CD4-positive, alpha-beta T cell treated with Interleukin-15 for 4 hours (primary cell): Measurements from ENCODE around the gene ERBB4.
A peak's percentile ranks its signal among the peaks of the same experiment; 100 is the strongest.

Experiments
- DNase-seq: peaks from one replicate; pipeline ENCODE4 v3.0.0-alpha.2; 2020; ENCODE audit warnings: low spot score

The ERBB4 gene

DNA sequence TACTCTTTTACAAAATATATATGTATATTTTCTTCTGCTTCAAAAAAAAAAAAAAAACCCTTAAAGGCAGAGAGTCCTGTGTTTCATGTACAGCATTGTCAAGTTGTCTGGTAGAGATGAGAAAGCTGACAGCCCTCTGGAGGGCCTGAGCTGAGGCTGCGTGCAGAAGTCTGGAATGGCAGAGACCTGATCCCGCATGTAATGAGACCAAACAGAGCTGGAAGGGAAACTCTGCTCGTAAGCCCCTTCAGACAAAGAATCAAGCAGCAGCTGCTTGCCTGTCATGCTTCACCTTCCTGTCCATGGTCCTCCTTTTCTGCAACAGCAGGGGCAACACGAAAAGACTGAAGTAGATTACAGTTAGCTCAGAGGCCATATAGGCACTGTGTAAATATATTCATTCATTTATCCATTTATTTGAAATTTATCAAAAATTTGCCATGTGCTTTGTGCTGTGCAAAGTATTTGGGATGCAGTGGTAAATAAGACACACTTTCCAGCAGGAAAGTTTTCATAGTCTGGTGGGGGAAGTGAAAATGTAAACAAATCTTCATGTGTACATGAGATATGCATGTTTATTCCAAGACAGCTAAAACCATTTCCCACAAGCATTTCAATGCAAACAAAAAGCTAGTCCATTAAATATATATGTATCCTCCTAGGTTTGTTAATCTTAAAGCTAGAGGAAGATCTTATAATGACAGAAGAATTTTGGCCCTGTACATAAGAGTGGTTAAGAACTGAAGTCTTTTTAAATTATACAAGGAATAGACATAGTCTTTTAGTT lies 1069.5 kb downstream of the ERBB4 start:
- no peak for DNase-seq

DNA sequence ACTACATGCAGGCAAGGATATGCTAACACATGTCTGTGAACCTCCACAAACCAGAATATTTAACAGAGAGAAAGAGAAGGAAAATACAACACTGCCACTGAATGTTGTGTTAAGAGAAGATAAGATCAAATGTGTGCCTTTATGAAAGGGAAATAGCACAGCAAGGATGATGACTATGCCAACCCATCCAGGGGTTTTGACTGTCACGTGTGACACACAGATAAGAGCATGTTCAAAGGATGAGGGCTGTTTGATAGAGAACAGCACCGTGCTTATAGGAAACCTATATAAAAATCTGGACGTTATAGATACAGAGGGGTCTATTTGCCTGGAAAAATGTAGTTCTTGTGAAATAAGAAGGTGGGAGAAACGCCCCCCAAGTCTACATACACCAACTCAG lies 1070.4 kb downstream of the ERBB4 start:
- no peak for DNase-seq

DNA sequence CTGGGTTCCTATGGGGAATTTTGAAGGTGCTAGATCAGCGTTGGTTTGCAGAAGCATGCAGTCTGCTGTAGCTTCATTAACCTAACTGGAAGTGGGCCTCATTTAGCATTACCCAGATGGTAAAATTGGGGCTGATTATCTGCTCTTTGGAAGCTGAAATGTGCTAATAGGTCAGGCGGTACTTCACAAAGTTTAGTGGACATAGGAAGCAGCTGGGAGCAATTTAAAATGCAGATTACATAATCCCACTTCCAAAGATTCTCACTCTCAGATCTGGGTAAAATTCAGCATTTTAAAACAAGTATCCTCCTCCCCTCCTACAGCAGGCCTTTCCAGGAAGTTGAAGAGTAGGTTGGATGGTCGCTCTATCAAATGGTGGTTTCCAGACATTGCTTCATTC lies 1075.2 kb downstream of the ERBB4 start:
- no peak for DNase-seq

DNA sequence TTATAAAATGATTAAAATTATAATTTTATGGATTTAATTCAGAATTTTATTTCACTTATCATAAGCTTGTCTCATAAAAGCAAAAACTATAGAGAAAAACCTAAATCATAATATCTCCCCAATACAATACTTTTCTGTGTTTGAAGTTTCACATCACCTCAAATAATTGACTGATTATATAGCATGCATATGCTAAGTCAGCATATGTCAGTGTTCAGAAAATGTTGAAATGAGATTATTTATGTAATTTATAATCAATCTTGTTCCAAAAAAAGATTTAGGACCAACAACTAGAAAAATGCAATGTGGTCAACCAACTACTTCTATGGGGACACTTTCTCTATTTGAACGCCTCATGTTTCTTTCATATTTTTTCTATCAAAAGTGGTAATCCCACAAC lies 1079.6 kb downstream of the ERBB4 start:
- DNase-seq, result no peak

DNA sequence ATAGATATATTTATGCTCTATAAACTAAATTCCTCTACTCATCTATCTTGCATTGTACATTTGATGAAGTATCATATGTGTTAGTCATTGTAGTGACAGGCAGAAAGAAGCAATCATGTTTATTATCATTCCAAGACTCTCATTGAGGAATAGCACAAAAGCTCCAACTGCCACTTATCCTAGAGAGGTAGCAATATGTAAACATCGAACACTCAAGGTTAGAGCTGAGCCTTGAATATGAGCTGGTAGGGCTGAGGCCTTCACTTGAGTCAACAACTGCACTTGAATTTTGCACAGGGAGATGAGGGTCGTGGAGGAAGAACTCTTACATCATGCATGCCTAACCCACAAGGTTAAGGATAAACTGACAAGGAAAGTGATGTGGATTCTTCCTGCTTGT lies 1081.3 kb downstream of the ERBB4 start:
- DNase-seq, result no peak

DNA sequence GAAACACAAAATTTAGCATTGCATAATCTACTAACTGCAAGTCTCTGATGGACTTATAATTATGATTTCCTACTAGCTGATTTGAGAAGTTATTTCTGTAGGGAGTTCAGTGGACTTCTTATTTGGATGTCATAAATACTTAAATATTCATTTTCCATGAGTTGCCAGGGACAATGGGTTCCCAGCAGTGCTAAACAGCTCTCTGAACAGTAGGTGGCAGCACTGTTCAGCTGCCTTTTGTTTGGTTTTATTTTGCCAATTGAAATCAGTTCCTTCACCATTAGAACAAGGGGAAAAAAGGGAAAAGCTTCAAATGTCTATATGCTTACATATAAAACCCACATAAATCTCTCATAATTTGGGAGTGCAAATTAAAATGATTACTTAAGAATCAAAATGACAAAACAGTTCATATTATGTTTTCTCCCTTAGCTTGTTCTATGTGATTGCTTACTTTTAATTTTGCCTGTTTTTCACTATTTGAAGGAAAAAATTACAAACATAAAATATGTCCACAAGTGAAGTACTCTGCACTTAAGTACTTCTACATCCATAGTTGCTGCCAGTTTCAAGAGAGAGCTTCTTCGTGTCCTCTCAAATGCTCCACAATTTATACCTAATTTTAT lies 1083.3 kb downstream of the ERBB4 start:
- peak; percentile 4 for DNase-seq

DNA sequence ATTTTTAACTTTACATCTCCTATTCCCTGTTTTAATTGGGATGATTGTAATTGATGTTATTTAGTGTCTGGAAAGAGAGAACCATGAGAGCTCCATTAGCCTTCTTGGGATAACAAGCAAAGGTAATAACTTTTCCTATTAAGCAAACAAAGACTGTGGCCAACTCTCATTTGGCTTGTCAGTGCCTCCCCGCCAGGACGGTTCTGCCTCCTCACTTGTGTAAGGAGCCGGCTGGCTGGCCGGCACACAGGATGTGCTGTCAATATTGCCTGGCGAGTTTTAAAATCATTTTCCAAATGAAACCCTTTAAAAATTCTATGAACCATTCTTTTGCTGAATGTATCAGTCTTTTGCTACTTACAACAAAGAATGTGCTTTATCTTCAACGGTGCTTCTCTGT lies 1083.9 kb downstream of the ERBB4 start:
- DNase-seq, result no peak

DNA sequence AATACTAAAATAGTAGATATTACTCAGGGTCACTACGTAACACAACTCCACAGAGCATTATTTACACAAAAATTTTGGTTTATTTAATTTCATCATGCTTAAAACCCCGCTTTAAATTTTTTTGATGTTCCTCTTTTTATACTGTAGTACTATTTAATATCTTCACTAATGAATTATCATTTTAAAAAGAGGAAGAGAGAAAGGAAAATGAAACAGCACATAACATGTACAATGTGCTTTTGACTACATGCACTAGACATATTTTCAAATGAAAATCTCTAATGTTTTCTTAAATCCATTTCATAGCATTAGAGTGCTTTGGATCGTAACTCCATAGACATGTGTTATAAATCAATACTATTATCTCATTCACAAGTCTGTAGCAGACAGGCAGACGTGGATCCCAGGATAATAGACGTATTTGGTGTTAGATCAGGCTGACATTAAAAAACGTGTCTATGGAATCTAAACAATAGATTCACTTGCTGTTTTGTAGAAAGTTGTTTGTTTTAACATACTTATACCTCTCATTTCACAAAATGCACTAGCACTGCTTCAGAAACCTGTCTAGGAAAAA lies 1085.2 kb downstream of the ERBB4 start:
- no peak for DNase-seq

DNA sequence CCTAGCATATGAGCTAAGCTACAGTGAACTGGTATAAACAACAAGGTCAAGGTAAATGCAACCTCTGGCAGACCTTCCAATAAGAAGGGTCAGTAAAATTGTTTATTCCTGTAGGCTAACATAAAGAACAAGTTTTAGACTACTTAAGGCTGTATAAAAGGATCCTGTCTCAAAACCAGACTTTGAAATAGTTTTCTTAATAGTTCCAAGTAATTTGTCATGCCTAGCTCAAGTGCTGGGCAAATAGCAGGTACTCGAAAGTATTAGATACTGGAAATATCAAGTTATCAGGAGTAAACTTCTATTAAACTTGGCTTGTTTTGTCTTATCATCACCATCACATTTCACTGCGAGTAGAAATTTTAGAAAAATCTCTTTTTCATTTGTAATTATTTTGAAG lies 1087.0 kb downstream of the ERBB4 start:
- no peak for DNase-seq

DNA sequence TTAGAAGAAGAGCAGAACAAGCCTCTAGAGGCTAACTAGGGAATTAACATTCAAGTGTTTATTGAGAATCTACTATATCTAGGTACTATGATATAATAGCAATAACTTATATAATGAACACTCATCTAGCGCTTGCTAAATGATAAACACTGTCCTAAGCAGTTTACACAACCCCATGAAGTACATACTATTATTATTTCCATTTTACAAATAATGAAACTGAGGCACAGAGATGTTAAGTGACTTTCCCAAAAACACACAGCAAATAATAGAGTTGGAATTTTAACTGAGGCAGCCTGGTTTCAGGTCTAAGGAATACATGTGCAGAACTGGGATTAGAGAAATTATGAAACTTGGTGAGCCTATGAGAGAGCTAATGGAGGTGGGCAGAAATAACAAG lies 1088.8 kb downstream of the ERBB4 start:
- no peak for DNase-seq

DNA sequence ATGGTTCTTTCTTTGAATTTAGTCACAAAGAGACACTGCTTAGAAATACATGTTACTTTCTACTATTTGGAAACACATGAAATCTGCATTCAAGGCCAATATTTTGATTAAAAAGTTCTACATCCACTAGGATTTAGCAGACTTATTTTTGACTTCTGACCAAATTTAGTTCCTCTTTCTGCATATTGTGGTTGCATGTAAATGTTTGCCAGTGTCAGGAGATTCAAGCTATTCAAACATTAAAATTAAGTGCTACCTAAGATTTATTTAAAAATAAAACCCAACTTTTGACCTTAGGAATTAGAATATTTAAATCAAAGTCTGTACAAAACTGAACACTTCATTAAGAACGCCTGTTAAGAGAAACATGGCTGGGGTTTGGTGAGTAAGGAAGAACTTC lies 1091.1 kb downstream of the ERBB4 start:
- no peak for DNase-seq

DNA sequence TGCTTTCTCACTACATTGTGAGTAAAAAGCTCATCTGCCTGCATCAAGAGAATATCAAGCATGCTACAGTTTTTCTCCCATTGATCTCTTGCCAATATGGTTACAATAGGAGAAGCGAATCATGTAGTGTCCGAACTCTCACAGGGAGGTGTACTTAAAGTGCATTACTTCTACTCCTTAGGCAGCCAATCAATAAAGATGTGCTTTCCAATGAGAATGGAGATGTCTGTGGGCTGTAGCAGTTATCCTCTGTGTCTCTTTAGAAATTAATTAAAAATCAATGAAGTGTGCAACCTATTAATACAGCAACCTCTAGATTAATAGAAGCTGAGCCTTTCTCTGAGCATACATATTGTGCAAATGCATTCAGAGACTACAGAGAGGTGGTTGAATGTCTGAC lies 1098.5 kb downstream of the ERBB4 start:
- no peak for DNase-seq

DNA sequence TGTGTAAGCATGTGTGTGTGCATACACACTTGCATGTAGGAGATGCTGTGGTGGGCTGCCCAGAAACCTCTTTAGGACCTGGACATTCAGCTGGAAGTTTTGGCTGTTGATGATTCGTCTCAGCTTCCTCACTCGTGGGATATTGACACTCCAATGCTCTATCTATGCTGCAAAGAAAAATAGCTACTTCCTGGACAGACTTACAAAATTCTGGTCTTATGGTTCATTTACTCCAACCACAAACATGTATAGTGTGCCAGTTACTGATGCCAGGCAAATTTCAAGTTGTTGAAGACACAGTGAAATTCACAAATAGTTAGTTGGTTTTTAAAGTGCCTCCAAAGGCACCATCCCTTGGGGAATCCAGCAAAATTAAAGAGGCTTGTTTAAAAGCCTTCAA lies 1099.6 kb downstream of the ERBB4 start:
- no peak for DNase-seq

DNA sequence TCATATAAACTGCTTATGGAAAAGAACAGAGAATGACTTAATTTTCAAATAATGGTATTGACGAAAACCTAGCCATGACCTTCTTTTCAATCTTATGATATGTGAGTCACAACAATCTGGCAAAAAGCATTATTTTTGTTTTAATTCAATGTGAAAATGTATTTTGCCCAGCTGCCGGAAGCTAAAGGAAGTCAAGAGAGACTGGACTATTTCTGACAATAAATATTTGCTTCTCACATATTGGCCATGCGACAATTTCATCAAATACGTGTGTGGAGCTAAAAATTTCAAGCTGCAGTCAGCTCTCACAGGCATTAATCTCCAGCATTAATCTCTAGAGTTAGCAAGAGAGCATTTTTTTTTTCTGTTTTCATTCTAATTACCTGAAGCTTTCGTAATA lies 1101.2 kb downstream of the ERBB4 start:
- DNase-seq, result no peak

DNA sequence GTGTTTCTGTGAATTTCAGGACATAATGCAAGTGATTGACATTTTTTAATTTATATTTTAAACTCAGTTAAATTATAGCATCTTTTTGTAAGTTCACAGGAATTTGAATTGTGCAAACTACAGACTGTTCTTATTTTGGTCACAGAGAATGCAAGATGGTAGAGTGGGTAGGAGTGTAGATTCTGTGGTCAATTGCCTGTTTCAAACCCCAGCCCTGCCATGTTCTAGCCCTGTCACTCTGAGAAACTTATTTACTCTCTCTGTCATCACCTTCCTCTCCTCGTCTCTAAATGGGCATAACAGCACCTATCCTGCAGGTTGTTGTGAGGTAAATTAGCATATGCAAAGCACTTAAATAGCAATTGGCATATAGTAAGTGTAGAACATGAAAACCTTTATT lies 1102.4 kb downstream of the ERBB4 start:
- DNase-seq, result no peak

DNA sequence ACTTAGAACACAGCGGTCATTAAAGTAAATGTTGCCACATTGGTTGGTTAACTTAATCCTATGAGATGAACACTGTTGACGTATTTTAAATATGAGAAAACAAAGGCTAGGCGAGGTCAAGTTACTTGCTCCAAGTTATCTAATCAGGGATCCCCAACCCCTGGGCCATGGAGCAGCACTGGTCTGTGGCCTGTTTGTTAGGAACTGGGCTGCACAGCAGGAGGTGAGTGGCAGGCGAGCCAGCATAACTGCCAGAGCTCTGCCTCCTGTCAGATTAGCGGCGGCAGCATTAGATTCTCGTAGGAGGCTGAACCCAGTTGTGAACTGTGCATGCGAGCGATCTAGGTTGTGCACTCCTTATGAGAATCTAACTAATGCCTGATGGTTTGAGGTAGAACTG lies 1103.3 kb downstream of the ERBB4 start:
- DNase-seq, result no peak

DNA sequence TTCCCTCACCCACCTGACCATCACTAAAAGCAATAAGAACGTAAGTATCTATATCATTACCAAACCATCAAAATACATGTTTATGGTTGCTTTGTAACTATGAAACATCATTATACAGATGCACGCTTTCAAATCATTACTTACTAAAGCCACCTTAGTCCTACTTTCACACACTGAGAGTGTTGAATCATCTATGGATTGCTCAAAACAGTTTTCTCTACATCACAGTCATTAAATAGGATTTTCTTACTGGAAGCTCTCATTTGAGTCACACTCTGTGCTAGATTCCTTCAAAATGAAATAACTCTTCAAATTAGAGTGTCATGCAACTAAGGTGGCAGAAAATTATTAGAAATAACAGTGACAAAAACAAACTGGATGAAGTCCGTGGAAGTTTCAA lies 1103.8 kb downstream of the ERBB4 start:
- DNase-seq, result no peak

DNA sequence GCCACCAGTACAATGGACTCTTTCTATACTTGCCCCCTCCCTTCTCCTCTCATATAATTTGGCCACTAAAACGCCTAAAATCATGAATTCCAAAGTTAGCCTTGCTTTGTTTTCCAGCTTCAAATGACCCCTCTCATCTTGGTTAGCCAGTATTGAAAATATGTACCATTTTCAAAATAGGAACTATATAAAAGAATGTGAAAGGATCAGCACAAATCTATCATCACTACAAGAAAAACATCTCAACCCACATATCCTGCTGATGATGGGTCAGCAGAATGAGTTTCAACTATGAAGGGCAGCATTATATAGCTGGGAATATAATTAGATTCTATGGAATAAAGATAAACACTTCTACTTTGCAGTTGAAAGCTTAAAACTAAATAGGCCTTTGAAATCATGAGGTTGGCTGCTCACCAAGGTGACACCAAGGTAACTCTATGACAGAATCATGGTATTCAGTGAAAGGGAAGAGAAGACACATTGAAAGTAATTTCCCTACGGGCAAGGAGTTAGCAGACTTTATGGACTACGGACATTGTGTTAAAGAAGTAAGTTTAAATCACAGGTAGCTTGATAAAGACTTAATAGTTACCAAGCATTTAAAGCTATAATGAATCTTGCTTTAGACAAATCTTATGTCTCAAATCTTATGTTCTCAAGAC lies 1109.2 kb downstream of the ERBB4 start:
- DNase-seq, result no peak

DNA sequence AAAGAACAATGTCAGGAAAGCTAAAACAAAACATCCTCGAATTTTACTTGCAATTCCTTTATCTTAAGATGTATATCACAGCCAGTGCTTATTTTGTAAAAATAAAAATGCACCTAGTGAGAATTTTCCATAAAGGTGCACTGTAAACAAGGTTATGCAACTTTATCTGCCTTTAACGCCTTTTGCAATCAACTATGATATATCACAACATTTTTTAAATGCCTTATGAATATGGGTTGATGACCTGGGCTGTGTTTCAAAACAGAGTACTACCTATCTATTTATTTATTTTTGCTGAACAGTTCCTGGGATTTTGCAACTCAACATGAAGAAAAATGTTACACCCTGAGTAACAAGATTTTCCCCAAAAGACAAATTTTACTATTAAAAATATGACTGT lies 1112.4 kb downstream of the ERBB4 start:
- DNase-seq, result no peak

DNA sequence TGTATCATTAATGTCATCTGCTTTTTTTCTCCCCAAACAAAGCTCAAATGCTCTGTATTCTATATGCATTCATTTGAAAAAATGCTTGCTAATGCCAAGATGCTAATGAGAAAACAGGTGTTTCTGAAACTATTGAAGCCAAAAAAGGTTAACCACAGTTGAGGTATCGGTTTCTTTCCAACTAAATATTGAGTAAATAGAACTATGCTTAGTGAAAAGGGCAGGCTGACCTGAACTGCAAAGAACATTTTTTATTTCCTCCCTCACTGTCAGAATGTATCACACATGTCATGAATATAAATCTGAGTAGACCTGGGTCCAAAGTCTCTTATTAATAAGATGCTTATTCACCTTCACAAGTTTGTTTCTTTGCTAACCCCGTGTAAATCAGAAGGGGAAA lies 1115.6 kb downstream of the ERBB4 start:
- no peak for DNase-seq

DNA sequence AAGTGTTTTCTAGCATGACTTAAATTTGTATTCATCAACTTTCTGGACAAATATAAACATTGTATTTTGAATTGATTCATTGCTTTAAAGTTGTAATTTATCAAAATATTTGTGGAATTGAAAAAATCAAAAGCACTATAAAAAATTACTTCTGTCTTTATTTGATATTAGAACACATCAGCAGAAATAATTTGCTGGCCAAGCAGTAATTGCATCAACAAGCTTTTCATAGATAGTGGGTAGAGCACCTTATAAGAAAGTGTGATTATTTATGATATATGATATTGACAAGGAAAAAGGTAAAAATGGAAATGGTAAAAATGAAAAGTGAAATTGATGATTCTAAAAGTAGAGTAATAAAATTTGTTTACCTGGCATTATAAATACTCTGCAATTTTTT lies 1121.1 kb downstream of the ERBB4 start:
- no peak for DNase-seq

DNA sequence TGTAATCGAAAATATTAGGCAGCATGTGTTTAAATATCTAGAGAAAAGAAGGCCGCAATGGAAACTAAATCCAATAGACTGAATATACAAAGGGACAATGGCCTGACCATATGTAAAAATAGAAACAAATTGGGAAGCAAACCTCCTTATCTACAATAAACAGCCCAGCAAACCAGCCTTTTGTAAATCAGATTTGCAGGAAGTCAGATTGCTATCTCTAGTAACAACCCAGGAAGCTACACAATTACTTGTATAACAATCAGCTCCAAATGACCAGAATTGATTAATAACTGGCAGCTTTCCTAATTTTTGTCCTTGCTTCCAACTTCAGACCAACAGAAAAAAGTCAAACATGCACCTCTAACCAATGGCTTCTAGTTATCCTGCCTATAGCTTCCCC lies 1122.2 kb downstream of the ERBB4 start:
- DNase-seq, result no peak

DNA sequence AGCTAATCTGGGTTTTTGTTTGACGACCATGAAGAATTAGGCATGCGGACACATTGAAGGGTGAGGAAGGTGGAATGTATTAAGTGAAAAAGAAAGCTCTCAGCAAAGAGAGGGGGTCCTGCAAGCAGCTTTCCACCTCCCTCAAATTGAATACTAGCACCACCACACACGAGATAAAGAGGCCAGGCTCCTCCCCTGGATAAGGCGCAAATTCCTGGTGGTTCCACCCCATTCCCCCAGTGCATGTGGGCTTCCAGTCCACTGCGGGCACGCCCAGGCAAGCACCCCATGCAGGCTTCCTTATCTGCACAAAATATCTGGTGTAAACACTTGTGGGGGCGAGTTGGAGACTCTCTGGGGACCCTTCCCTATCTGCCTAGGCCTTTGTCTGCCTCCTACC lies 1124.9 kb downstream of the ERBB4 start:
- no peak for DNase-seq
